Measurements from ENCODE around the gene ADIPOR1.
A peak's percentile ranks its signal among the peaks of the same experiment; 100 is the strongest.

- TF ChIP-seq CTCF (IDR thresholded peaks at IDR 0.05; ENCODE audit: low read depth, low read length), result peak; percentile 96
- TF ChIP-seq EZH2phosphoT487 (IDR thresholded peaks at IDR 0.05; ENCODE audit: low read depth), result no peak
Observed at GRCh38 chr1:202998836-202999750, 41.0 kb upstream of the ADIPOR1 start.
